ENCODE data around the gene HOOK2. TPM values are rescaled to one million over a fixed set of nuclear protein-coding genes. Genes with fewer than 3 reads are reported as not detected.
A peak's percentile ranks its signal among the peaks of the same experiment; 100 is the strongest.

The HOOK2 gene
- total and polyA plus RNA-seq, 2 experiments from 2014 or later = 70.5 to 113 TPM

DNA sequence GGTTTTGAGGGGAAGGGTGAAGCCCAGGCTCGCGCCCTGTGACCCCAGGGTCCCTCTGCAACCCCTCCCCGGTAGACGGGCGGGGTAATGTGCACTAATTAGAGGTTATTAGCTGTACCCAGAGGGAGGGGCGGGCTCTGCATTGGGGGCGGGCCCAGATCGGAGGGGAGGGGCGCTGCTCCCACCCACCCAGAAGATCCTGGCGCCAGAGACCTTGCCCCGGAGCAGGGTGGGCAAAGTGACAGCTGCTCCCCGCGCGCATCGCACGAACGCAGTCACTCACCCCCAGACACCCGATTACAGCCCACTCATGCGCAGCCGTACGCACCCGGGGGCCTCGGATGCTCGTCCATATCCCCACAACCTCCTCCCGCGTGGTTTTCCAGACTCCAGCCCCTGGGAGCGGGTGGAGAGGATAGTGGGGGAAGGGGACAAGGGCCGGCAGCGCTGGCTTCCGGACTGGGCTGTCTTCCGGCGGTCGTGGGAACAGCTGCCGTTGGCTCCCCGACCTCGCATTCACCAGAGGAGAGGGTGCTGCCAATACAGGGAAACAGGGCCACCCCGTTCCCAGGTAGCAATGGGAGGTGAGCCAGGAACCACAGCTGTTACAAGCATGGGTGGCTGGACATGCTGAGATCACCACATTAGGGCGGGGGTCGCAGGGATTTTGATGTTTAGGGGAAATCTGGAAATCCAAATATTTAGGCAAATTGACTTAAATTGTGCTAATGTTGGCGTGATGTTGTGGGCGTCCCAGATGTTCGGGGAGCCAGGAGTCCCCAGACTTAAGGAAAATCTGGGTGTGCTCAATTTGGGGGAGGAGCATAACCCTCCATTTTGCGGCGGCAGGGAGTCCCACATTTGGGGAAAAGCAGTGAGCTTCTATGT is 2.9 kb upstream of the HOOK2 start:
- Histone ChIP-seq H3K9me2 (replicated peaks; ENCODE audit: insufficient read depth) (no peaks in the 10 kb centered on the region), H3K36me3 (replicated peaks; ENCODE audit: insufficient read depth, low read depth) (no peaks in the 10 kb centered on the region), H3K4me2 (peak overlapping the region; percentile 98), H3K4me1 (ENCODE audit: insufficient read depth) (peaks cover 29% of the 10 kb centered on the region), H2AFZ (peak overlapping the region; percentile 46), H3K27me3 (no peaks in the 10 kb centered on the region), H3K27ac (peak overlapping the region; percentile 96), H4K20me1 (ENCODE audit: insufficient read depth, poor library complexity, severe bottlenecking) (no peaks in the 10 kb centered on the region), H3K4me3 (peak overlapping the region; percentile 59), H3K9me3 (ENCODE audit: low read depth) (no peaks in the 10 kb centered on the region), H3K79me2 (peaks cover 17% of the 10 kb centered on the region)
- DNase-seq (ENCODE audit: low spot score) = peak; percentile 83
- TF ChIP-seq, protein P1, sequence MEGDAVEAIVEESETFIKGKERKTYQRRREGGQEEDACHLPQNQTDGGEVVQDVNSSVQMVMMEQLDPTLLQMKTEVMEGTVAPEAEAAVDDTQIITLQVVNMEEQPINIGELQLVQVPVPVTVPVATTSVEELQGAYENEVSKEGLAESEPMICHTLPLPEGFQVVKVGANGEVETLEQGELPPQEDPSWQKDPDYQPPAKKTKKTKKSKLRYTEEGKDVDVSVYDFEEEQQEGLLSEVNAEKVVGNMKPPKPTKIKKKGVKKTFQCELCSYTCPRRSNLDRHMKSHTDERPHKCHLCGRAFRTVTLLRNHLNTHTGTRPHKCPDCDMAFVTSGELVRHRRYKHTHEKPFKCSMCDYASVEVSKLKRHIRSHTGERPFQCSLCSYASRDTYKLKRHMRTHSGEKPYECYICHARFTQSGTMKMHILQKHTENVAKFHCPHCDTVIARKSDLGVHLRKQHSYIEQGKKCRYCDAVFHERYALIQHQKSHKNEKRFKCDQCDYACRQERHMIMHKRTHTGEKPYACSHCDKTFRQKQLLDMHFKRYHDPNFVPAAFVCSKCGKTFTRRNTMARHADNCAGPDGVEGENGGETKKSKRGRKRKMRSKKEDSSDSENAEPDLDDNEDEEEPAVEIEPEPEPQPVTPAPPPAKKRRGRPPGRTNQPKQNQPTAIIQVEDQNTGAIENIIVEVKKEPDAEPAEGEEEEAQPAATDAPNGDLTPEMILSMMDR (IDR thresholded peaks at IDR 0.05; ENCODE audit: poor library complexity) = no peak
- TF ChIP-seq EZH2 (IDR thresholded peaks at IDR 0.05; ENCODE audit: borderline replicate concordance) (no peak), EZH2phosphoT487 (IDR thresholded peaks at IDR 0.05; ENCODE audit: low read depth, severe bottlenecking, unreplicated experiment) (no peak)
- WGBS (ENCODE audit: low lambda C conversion rate, missing lambda C conversion rate) = 2% methylated on average over 38 of the region's 44 CpGs

DNA sequence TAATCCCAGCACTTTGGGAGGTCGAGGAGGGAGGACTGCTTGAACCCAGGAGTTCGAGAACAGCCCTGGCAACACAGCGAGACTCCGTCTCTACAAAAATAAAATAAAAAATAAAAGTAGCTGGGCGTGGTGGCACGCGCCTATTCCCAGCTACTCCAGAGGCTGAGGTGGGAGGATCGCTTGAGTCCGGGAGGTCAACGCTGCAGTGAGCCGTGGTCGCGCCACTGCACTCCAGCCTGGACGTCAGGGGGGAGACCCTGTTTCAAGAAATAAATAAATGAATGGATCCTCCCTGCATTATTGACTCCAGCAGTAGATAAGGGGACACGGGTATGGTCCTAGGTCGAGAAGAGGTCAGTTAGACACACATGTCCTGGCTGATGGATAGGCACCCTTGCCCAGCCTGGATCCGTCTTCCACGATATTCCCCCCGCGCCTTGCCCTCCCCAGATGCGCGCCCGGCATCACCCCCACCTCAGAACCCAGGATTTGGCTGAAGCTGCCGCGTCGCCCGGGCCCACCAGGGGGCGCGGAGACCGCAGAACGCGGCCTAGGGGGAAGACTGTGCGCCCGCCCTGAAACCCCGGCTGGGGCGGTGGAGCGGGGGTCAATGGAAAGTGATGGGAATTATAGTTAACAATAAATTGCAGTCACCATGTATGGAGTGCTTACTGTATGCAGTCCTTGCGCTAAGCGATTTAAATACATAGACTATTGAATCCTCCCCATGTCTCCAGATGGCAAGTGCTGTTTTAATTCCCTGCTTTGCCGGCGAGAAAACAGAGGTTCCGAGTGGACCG is 2.1 kb upstream of the HOOK2 start:
- peaks cover 17% of the 10 kb centered on the region for H3K79me2 ChIP-seq
- TF ChIP-seq EZH2phosphoT487 (IDR thresholded peaks at IDR 0.05; ENCODE audit: low read depth, severe bottlenecking, unreplicated experiment) = no peak
- TF ChIP-seq EZH2 (IDR thresholded peaks at IDR 0.05; ENCODE audit: borderline replicate concordance) = no peak
- TF ChIP-seq, protein P1 (IDR thresholded peaks at IDR 0.05; ENCODE audit: poor library complexity) = peak; percentile 98
- H3K27me3 ChIP-seq = no peaks in the 10 kb centered on the region
- H3K27ac ChIP-seq = peak overlapping the region; percentile 96
- no peaks in the 10 kb centered on the region for H4K20me1 ChIP-seq (ENCODE audit: insufficient read depth, poor library complexity, severe bottlenecking)
- peak overlapping the region; percentile 46 for H2AFZ ChIP-seq
- H3K4me3 ChIP-seq = peak overlapping the region; percentile 59
- H3K9me3 ChIP-seq (ENCODE audit: low read depth) = no peaks in the 10 kb centered on the region
- WGBS (ENCODE audit: low lambda C conversion rate, missing lambda C conversion rate) = 16% methylated on average over 43 of the region's 43 CpGs
- H3K4me2 ChIP-seq = peak overlapping the region; percentile 98
- DNase-seq (ENCODE audit: low spot score) = peak; percentile 91
- no peaks in the 10 kb centered on the region for H3K36me3 ChIP-seq (replicated peaks; ENCODE audit: insufficient read depth, low read depth)
- no peaks in the 10 kb centered on the region for H3K9me2 ChIP-seq (replicated peaks; ENCODE audit: insufficient read depth)
- H3K4me1 ChIP-seq (ENCODE audit: insufficient read depth) = peaks cover 25% of the 10 kb centered on the region

DNA sequence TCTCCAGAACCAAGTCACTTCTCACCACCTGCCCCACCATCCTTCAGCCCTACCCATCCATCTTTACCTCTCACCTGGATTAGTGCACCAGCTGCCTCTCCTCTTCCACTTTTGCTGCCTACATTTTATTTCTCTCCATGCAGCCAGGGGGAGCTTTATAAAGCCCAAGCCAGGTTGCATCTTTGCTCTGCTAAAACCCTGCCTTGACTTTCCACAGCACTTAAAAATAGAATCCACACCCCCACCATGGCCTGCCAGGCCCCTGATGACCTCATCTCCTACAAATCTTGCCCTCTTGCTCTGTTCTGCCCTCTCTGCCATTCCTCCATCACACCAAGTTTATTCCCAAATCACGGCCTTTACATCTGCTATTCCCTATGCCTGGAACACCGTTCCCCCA is 1.8 kb downstream of the HOOK2 start:
- no peaks in the 10 kb centered on the region for H4K20me1 ChIP-seq (ENCODE audit: insufficient read depth, poor library complexity, severe bottlenecking)
- no peak for DNase-seq (ENCODE audit: low spot score)
- no peaks in the 10 kb centered on the region for H3K9me3 ChIP-seq (ENCODE audit: low read depth)
- H3K36me3 ChIP-seq (replicated peaks; ENCODE audit: insufficient read depth, low read depth) = no peaks in the 10 kb centered on the region
- no peaks in the 10 kb centered on the region for H3K27me3 ChIP-seq
- peaks cover 17% of the 10 kb centered on the region for H3K79me2 ChIP-seq
- no peak overlapping the region for H3K4me3 ChIP-seq
- TF ChIP-seq EZH2phosphoT487 (IDR thresholded peaks at IDR 0.05; ENCODE audit: low read depth, severe bottlenecking, unreplicated experiment) (no peak), EZH2 (IDR thresholded peaks at IDR 0.05; ENCODE audit: borderline replicate concordance) (no peak)
- TF ChIP-seq, protein P1 (IDR thresholded peaks at IDR 0.05; ENCODE audit: poor library complexity) = peak; percentile 25
- H3K9me2 ChIP-seq (replicated peaks; ENCODE audit: insufficient read depth) = no peaks in the 10 kb centered on the region
- no peak overlapping the region for H2AFZ ChIP-seq
- peaks cover 5% of the 10 kb centered on the region for H3K4me1 ChIP-seq (ENCODE audit: insufficient read depth)
- H3K4me2 ChIP-seq = no peak overlapping the region
- H3K27ac ChIP-seq = no peak overlapping the region
- WGBS (ENCODE audit: low lambda C conversion rate, missing lambda C conversion rate) = 85% methylated on average over 2 of the region's 2 CpGs
